OCI-LY7 (cell line): ENCODE measurements around the gene ACADVL. TPM values are rescaled to one million over a fixed set of nuclear protein-coding genes. Genes with fewer than 3 reads are reported as not detected.

Experiments used
- BruUV-seq: library from RNA; stranded (reverse); fragments of 400-500 nt; replicated peaks from 2 replicates; lab custom pipeline; 2021; lab: Mats Ljungman, UMichigan
- CTCF ChIA-PET: fragments of 300-600 bp; sonication (Branson Sonifier 250); formaldehyde crosslinking; loops from one replicate; lab custom pipeline; 2022; ENCODE audit warnings: antibody characterized with exemption; ENCODE audit not compliant: unreplicated experiment; lab: Charles Lee
- POLR2A ChIA-PET: fragments of 300-600 bp; sonication (Branson Sonifier 250); formaldehyde crosslinking; loops from one replicate; lab custom pipeline; 2022; ENCODE audit warnings: antibody characterized with exemption; lab: Charles Lee
- DNase-seq: peaks from one replicate; pipeline ENCODE4 v3.0.0-alpha.2; 2015; ENCODE audit warnings: low spot score
- H2AFZ ChIP-seq: fragments of 200-600 bp; sonication (generic), shearing (Covaris generic); 2 replicates; pipeline ENCODE4 v1.6.1; 2014; ENCODE audit warnings: mild to moderate bottlenecking, antibody characterized with exemption, low read length, moderate library complexity
- H3K27ac ChIP-seq: fragments of 200-600 bp; sonication (generic); 2 replicates; pipeline ENCODE4 v1.5.1; 2014; ENCODE audit warnings: mixed run types, low read depth, mild to moderate bottlenecking, moderate library complexity, low read length, inconsistent platforms; ENCODE audit not compliant: poor library complexity, severe bottlenecking
- H3K36me3 ChIP-seq: fragments of 200-600 bp; sonication (generic); 2 replicates; pipeline ENCODE4 v1.6.1; 2014; ENCODE audit warnings: mild to moderate bottlenecking, antibody characterized with exemption, low read length, moderate library complexity, mixed read lengths; ENCODE audit not compliant: insufficient read depth
- H3K4me1 ChIP-seq: fragments of 200-600 bp; sonication (generic); 2 replicates; pipeline ENCODE4 v1.5.1; 2014; ENCODE audit warnings: mild to moderate bottlenecking, low read length; ENCODE audit not compliant: insufficient read depth, poor library complexity, severe bottlenecking
- H3K4me2 ChIP-seq: fragments of 200-600 bp; sonication (generic); 2 replicates; pipeline ENCODE4 v1.6.1; 2014; ENCODE audit warnings: mild to moderate bottlenecking, low read length
- H3K4me3 ChIP-seq: fragments of 200-600 bp; sonication (generic); 2 replicates; pipeline ENCODE4 v1.5.1; 2014; ENCODE audit warnings: mild to moderate bottlenecking, low read depth, low read length; ENCODE audit not compliant: poor library complexity, severe bottlenecking
- H3K79me2 ChIP-seq: fragments of 200-600 bp; sonication (generic); 2 replicates; pipeline ENCODE4 v1.6.1; 2016; ENCODE audit warnings: low read depth, mild to moderate bottlenecking, low read length, moderate library complexity, mixed read lengths; ENCODE audit not compliant: insufficient read depth
- H3K9me2 ChIP-seq: fragments of 200-600 bp; sonication (generic); 2 replicates; pipeline ENCODE4 v1.6.1; 2016; ENCODE audit warnings: mild to moderate bottlenecking, low read length, mixed read lengths; ENCODE audit not compliant: insufficient read depth
- H3K9me3 ChIP-seq: fragments of 200-600 bp; sonication (generic); 2 replicates; pipeline ENCODE4 v1.6.1; 2014; ENCODE audit warnings: mild to moderate bottlenecking, mixed run types, low read length, mixed read lengths
- H4K20me1 ChIP-seq: fragments of 200-600 bp; sonication (generic); 2 replicates; pipeline ENCODE4 v1.6.1; 2014; ENCODE audit warnings: mild to moderate bottlenecking, antibody characterized with exemption, low read length, moderate library complexity, mixed read lengths; ENCODE audit not compliant: insufficient read depth
- EZH2phosphoT487 ChIP-seq: fragments of 200-600 bp; sonication (generic); IDR thresholded peaks from 2 replicates; pipeline ENCODE4 v1.6.1; 2018; ENCODE audit warnings: low read depth, borderline replicate concordance, mild to moderate bottlenecking, mixed run types, antibody characterized with exemption, low read length, moderate library complexity, mixed read lengths
- intact Hi-C: fragments of 100-400 bp; cut with micrococcal nuclease; formaldehyde crosslinking; loops from one replicate; pipeline ENCODE4 v1.10.0; 2022; ENCODE audit not compliant: unreplicated experiment
- total RNA-seq, 2 experiments: library from RNA; depleted of rRNA in 1 of 2; stranded (reverse); fragments of >200 nt in 1 of 2; shearing (Covaris generic) in 1 of 2; gene quantifications; 2 replicates each; pipeline ENCODE4 v1.2.3, GENCODE V29; 2014 to 2022
- TF ChIP-seq, protein P1 (sequence below): fragments of 200-600 bp; sonication (generic); conservative IDR thresholded peaks from 2 replicates; pipeline ENCODE4 v1.5.1; 2014; ENCODE audit warnings: mild to moderate bottlenecking, antibody characterized with exemption, low read length, moderate library complexity, mixed read lengths

ACADVL gene
- total RNA-seq, 2 experiments from 2014 or later, result 204 to 297 TPM

GRCh38 chr17:7260651-7261378, 41.1 kb downstream of the ACADVL start:
- intact Hi-C loops, result no loop called here
- Histone ChIP-seq H4K20me1 (no peaks in the 10 kb centered on the region), H3K9me3 (no peaks in the 10 kb centered on the region), H3K4me2 (no peak overlapping the region; the same call in 1 of the 2 replicates), H3K27ac (no peak overlapping the region), H3K4me1 (peaks cover 17% of the 10 kb centered on the region), H2AFZ (no peak overlapping the region), H3K4me3 (no peak overlapping the region), H3K9me2 (no peaks in the 10 kb centered on the region), H3K79me2 (no peaks in the 10 kb centered on the region), H3K36me3 (peaks cover 32% of the 10 kb centered on the region)
- TF ChIP-seq, protein P1, sequence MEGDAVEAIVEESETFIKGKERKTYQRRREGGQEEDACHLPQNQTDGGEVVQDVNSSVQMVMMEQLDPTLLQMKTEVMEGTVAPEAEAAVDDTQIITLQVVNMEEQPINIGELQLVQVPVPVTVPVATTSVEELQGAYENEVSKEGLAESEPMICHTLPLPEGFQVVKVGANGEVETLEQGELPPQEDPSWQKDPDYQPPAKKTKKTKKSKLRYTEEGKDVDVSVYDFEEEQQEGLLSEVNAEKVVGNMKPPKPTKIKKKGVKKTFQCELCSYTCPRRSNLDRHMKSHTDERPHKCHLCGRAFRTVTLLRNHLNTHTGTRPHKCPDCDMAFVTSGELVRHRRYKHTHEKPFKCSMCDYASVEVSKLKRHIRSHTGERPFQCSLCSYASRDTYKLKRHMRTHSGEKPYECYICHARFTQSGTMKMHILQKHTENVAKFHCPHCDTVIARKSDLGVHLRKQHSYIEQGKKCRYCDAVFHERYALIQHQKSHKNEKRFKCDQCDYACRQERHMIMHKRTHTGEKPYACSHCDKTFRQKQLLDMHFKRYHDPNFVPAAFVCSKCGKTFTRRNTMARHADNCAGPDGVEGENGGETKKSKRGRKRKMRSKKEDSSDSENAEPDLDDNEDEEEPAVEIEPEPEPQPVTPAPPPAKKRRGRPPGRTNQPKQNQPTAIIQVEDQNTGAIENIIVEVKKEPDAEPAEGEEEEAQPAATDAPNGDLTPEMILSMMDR, result no peak
- no peak for TF ChIP-seq EZH2phosphoT487
- no TSS peak for BruUV-seq
- DNase-seq, result no peak
- CTCF ChIA-PET, result no interaction called here
- POLR2A ChIA-PET, result no interaction called here

DNA sequence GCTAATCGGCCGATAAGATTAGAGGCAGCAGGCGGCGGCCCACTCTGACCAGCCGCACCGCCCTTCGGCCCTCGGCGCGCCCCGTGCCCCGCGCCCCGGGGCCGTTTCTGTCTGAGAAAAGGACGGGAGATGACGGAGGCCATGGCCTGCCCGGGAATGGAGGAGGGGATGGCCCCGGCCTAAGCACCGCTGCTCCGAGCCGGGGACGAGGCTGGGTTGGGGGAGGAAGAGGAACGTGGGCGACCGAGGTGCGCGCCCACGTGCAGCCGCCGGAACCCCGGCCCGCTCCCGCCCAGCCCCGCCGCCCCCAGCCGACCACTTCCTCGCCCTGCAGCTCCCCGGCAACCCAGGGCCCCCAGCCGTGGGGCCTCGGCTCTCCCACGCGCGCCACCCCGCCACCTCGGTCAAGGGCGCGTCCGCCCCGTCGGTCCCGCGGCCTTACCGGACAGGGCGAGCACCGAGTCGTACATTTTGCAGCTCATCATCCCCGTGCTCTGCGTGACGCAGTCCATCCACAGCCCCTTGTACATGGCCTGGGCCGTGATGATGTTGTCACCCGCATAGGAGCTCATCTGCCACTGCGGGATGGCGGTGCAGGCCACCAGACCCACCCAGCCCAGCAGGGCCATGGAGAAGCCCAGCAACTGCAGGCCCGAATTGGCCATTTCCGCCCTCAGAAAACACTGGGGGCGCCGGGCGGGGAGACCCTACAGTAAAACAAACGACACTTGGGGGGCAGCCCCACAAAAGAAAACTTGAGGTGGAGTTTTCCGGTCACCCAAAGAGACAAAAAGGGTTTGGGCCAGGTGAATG, 41.8 kb downstream of the ACADVL start:
- no peaks in the 10 kb centered on the region for H4K20me1 ChIP-seq
- no peaks in the 10 kb centered on the region for H3K79me2 ChIP-seq
- H3K4me1 ChIP-seq, result peaks cover 17% of the 10 kb centered on the region
- H3K9me2 ChIP-seq, result no peaks in the 10 kb centered on the region
- no peak for DNase-seq
- H3K4me2 ChIP-seq, result no peak overlapping the region; the same call in 1 of the 2 replicates
- no peak overlapping the region for H3K4me3 ChIP-seq
- BruUV-seq, result no TSS peak
- POLR2A ChIA-PET, result interaction anchor here (0.6 kb wide), 1 partner anchor 274 kb away, joined by 3 read pairs; no protein-coding TSS in a partner anchor
- H3K27ac ChIP-seq, result no peak overlapping the region
- TF ChIP-seq, protein P1, result no peak
- no peak for TF ChIP-seq EZH2phosphoT487
- no peak overlapping the region for H2AFZ ChIP-seq
- CTCF ChIA-PET, result no interaction called here
- intact Hi-C loops, result no loop called here
- no peaks in the 10 kb centered on the region for H3K9me3 ChIP-seq
- peaks cover 24% of the 10 kb centered on the region for H3K36me3 ChIP-seq
